Stomach (tissue), 4 donors: ENCODE measurements around the gene STXBP2.

Experiments used
- CTCF ChIP-seq, 7 experiments: fragments of 450-650 bp in 4 of 7; fragments of 200-600 bp in 3 of 7; sonication (generic) in 3 of 7; IDR thresholded peaks; one replicate each; pipeline ENCODE4 v1.5.1; 2016 to 2019; ENCODE audit warnings: antibody characterized with exemption in 7 of 7, control low read depth in 2 of 7, mild to moderate bottlenecking in 1 of 7
- EP300 ChIP-seq: sonication (generic); formaldehyde crosslinking; IDR thresholded peaks from one replicate; pipeline ENCODE4 v1.6.1; 2017; ENCODE audit warnings: antibody characterized with exemption
- POLR2A ChIP-seq, 4 donors: fragments of 450-650 bp; IDR thresholded peaks; one replicate each; pipeline ENCODE4 v1.6.1; 2016; ENCODE audit warnings: antibody characterized with exemption in 4 of 4, control low read depth in 2 of 4, mild to moderate bottlenecking in 1 of 4, moderate library complexity in 1 of 4
- POLR2AphosphoS5 ChIP-seq, 3 donors: sonication (generic); formaldehyde crosslinking; IDR thresholded peaks; one replicate each; pipeline ENCODE4 v1.6.1; 2016; ENCODE audit warnings: antibody characterized with exemption in 3 of 3

GRCh38 chr19:7641290-7642276 lies 4.7 kb downstream of the STXBP2 start:
- TF ChIP-seq CTCF (IDR thresholded peaks at IDR 0.05) (no peak), POLR2AphosphoS5 (IDR thresholded peaks at IDR 0.05) (no peak), POLR2A (IDR thresholded peaks at IDR 0.05) (no peak), EP300 (no peak)
